NB4 (cell line): Measurements from ENCODE around the gene PERM1.

Source experiments
- DNase-seq: peaks from one replicate; pipeline ENCODE4 v3.0.0; 2010; ENCODE audit warnings: low read depth
- H3K4me3 ChIP-seq: one replicate; pipeline ENCODE4 v1.5.1; 2011; ENCODE audit warnings: mild to moderate bottlenecking, low read depth, low read length, moderate library complexity
- MAX ChIP-seq: IDR thresholded peaks from 2 replicates; pipeline ENCODE4 v1.6.1; 2011; ENCODE audit warnings: low read depth, low read length
- MYC ChIP-seq: IDR thresholded peaks from 2 replicates; pipeline ENCODE4 v1.6.1; 2011; ENCODE audit warnings: low read depth, low read length
- POLR2A ChIP-seq: IDR thresholded peaks from 2 replicates; pipeline ENCODE4 v1.6.1; 2011; ENCODE audit warnings: mild to moderate bottlenecking; ENCODE audit not compliant: insufficient read length; ENCODE audit errors: extremely low read depth
- TF ChIP-seq, protein P1 (sequence below): IDR thresholded peaks from one replicate; pipeline ENCODE4 v1.5.1; 2012; ENCODE audit warnings: low read depth, low read length

Gene PERM1

DNA sequence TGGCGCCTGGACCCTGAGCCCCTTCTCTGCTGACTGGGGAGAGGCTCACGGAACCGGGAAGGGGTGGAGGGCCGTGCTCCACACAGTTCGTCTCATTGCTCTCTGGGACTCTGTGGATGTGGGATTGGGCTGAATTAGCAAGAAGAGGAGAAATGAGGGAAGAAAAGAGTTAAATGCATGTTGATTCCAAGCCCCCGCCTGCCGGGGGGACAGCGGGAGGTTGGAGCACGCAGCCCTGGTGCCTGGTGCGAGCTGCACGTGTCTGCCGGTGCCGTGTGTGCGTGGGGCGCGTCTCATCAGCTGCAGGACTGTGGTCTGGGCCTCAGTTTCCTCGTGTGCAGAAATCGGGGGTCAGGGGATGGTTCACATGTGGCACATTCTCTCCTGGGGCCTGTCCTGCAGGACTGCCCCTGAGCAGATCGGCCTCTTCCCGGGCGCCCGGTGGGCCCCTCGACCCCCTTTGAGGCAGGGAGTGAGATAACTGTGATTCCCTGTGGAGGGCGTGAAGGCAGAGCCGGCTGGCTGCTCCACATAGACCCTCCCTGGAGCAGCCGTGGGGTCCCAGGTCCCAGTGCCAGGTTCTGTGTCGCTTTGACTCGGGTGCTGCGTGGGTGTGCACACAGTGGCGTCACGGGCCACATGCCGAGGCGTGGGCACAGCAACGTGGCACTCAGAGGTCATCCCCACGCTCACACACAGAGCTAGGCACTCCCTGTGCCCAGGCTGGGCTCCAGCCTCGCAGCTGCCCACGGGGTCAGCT, 46.7 kb downstream of the PERM1 start:
- TF ChIP-seq POLR2A: no peak
- no peak for TF ChIP-seq MAX
- TF ChIP-seq MYC: no peak
- TF ChIP-seq, protein P1, sequence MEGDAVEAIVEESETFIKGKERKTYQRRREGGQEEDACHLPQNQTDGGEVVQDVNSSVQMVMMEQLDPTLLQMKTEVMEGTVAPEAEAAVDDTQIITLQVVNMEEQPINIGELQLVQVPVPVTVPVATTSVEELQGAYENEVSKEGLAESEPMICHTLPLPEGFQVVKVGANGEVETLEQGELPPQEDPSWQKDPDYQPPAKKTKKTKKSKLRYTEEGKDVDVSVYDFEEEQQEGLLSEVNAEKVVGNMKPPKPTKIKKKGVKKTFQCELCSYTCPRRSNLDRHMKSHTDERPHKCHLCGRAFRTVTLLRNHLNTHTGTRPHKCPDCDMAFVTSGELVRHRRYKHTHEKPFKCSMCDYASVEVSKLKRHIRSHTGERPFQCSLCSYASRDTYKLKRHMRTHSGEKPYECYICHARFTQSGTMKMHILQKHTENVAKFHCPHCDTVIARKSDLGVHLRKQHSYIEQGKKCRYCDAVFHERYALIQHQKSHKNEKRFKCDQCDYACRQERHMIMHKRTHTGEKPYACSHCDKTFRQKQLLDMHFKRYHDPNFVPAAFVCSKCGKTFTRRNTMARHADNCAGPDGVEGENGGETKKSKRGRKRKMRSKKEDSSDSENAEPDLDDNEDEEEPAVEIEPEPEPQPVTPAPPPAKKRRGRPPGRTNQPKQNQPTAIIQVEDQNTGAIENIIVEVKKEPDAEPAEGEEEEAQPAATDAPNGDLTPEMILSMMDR: no peak
- no peak overlapping the region for H3K4me3 ChIP-seq
- no peak for DNase-seq

DNA sequence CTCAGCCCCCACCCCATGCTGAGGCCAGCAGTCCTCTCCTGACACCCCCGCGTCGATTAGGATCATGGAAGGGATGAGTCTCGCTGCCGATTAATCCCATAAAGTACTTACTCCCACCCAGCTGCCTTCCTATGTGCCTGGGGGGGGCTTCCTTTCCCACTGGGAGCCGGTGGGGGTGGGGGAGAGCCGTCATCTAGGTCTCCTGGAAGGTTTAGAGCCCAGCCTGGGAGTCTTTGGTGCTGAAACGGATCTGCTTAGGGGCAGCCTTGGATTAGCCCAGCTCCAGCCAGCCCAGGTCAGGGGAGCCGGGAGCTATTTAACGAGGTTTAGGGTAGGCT, 48.3 kb downstream of the PERM1 start:
- H3K4me3 ChIP-seq: no peak overlapping the region
- no peak for DNase-seq
- TF ChIP-seq MAX (no peak), POLR2A (no peak), MYC (no peak)
- TF ChIP-seq, protein P1: no peak

DNA sequence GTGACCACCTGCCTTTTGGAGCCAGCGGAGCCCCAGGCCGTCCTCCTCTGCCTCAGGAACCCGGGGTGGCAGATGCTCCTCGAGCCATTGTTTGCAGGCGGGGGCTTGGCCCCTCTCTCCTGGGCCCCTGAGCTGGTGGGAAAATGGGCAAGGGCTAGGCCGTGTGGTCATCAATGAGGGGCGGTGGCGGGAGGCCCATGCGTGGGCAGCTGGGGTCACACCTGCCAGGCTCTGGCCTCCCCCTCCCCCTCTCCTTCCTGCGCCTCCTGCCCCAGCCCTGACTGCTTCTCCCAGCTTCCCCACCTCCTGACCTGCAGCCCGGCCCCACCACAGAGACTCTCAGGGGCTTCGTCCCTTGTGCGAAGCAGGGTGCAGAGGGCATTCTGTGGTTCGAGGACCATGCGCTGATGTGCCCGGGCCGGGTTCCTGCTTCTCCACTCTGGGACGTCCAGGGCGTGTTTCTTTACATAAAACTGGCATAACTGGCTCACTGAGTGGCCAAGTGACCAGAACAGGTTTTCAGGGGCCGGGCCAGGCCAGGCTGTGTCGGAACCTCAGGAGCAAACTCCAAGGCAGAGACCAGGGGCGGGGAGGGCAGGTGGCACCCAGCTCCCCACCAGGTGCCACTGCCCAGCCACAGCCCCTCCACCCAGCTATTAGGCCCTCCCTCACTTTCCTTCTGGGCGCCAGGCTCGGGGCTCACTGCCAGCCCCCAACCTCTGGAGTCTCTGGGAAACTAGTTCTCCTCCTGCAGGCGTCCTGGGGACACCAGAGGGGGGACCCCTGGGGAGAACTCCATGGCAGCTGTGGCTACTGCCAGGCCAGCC, 48.9 kb downstream of the PERM1 start:
- H3K4me3 ChIP-seq: no peak overlapping the region
- DNase-seq: no peak
- TF ChIP-seq, protein P1: no peak
- TF ChIP-seq MAX (no peak), MYC (no peak), POLR2A (no peak)

DNA sequence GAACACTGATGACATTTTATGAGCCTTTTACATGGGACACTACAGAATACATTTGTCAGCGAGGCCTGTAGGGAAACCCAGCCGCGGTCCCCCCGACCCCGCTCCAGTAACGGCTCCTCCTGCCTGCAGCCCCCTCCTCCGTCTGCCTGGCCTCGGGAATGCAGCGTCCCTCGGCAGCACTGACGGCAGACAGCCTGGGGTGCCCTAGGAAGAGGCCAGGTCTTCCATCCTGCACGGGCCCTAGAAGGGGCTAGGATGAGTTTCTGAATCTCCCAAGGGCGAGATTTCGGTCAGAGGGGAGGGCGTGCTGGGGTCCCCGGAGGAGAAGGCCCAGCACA, 49.8 kb downstream of the PERM1 start:
- no peak for DNase-seq
- TF ChIP-seq MYC (no peak), POLR2A (no peak), MAX (no peak)
- TF ChIP-seq, protein P1: no peak
- no peak overlapping the region for H3K4me3 ChIP-seq

- no peak overlapping the region for H3K4me3 ChIP-seq
- TF ChIP-seq MYC (no peak), MAX (no peak), POLR2A (no peak)
- TF ChIP-seq, protein P1: no peak
- no peak for DNase-seq
Observed at GRCh38 chr1:931380-932172, 50.3 kb downstream of the PERM1 start.
